ENCODE measurements around the gene C4orf51.

DNA sequence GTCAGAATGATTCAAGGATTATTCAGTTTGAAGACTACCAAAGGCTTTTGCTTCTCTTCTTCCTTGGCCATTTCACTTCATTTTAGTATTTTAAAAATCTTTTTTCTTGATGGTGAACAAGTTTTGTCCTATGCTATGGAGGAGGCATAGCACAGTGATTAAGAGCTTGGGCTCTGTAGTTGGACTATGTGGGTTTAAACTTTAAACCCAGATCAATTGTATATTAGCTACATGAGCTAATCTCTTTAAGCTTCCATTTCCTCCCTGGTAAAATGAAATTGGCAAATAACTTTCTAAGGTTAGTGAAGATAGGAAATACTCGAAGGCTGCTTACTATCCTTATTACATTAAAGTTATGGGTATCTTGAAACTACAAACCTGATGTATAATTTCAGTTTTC, 23.8 kb upstream of the C4orf51 start:
- TF ChIP-seq CTCF (IDR thresholded peaks at IDR 0.05; ENCODE audit: low read depth, low read length, missing input control), result no peak
- no peak for TF ChIP-seq TAF1 (conservative IDR thresholded peaks at IDR 0.05)
- TF ChIP-seq JUND (IDR thresholded peaks at IDR 0.05), result no peak
- no peak for TF ChIP-seq MAX (IDR thresholded peaks at IDR 0.05)
- TF ChIP-seq RAD21 (IDR thresholded peaks at IDR 0.05), result no peak
- no peak for TF ChIP-seq YY1 (IDR thresholded peaks at IDR 0.05)
- no peak for TF ChIP-seq GABPA (IDR thresholded peaks at IDR 0.05 in 1 of 2, conservative IDR thresholded peaks at IDR 0.05 in 1 of 2)
- TF ChIP-seq, protein P1, sequence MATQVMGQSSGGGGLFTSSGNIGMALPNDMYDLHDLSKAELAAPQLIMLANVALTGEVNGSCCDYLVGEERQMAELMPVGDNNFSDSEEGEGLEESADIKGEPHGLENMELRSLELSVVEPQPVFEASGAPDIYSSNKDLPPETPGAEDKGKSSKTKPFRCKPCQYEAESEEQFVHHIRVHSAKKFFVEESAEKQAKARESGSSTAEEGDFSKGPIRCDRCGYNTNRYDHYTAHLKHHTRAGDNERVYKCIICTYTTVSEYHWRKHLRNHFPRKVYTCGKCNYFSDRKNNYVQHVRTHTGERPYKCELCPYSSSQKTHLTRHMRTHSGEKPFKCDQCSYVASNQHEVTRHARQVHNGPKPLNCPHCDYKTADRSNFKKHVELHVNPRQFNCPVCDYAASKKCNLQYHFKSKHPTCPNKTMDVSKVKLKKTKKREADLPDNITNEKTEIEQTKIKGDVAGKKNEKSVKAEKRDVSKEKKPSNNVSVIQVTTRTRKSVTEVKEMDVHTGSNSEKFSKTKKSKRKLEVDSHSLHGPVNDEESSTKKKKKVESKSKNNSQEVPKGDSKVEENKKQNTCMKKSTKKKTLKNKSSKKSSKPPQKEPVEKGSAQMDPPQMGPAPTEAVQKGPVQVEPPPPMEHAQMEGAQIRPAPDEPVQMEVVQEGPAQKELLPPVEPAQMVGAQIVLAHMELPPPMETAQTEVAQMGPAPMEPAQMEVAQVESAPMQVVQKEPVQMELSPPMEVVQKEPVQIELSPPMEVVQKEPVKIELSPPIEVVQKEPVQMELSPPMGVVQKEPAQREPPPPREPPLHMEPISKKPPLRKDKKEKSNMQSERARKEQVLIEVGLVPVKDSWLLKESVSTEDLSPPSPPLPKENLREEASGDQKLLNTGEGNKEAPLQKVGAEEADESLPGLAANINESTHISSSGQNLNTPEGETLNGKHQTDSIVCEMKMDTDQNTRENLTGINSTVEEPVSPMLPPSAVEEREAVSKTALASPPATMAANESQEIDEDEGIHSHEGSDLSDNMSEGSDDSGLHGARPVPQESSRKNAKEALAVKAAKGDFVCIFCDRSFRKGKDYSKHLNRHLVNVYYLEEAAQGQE (IDR thresholded peaks at IDR 0.05), result no peak
- TF ChIP-seq, protein P2, sequence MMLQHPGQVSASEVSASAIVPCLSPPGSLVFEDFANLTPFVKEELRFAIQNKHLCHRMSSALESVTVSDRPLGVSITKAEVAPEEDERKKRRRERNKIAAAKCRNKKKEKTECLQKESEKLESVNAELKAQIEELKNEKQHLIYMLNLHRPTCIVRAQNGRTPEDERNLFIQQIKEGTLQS (IDR thresholded peaks at IDR 0.05), result no peak
- no peak for TF ChIP-seq FOXA1 (IDR thresholded peaks at IDR 0.05)

Measured in liver (tissue), 3 donors.